AG04450 (cell line): ENCODE data around the gene DHRS12. TPM values are rescaled to one million over a fixed set of nuclear protein-coding genes. Genes with fewer than 3 reads are reported as not detected.
A peak's percentile ranks its signal among the peaks of the same experiment; 100 is the strongest.

Experiments used
- CTCF ChIA-PET: fragments of 300-600, 350-600 bp; formaldehyde crosslinking; extraction: SDS; loops from one replicate; lab custom pipeline; 2022; ENCODE audit warnings: antibody characterized with exemption, inconsistent platforms; lab: Charles Lee
- POLR2A ChIA-PET: fragments of 350-600 bp; formaldehyde crosslinking; extraction: SDS; loops from one replicate; lab custom pipeline; 2021; ENCODE audit warnings: antibody characterized with exemption, inconsistent platforms; lab: Yijun Ruan, JAX
- DNase-seq: peaks from one replicate; pipeline ENCODE4 v3.0.0-alpha.2; 2011; ENCODE audit warnings: low read depth, low spot score
- H3K27ac ChIP-seq: one replicate; pipeline ENCODE4 v1.5.1; 2012; ENCODE audit warnings: low read depth, low read length, control low read depth
- H3K27me3 ChIP-seq: one replicate; pipeline ENCODE4 v1.6.0; 2012; ENCODE audit warnings: low read length; ENCODE audit not compliant: control insufficient read depth, insufficient read depth
- H3K4me3 ChIP-seq: 2 replicates; pipeline ENCODE4 v1.5.1; 2011; ENCODE audit warnings: mild to moderate bottlenecking, low read depth, low read length, control low read depth
- H3K9me3 ChIP-seq: 2 replicates; pipeline ENCODE4 v1.5.1; 2012; ENCODE audit warnings: low read length; ENCODE audit not compliant: control insufficient read depth, insufficient read depth
- polyA plus RNA-seq: library from polyadenylated mRNA; depleted of rRNA; stranded (reverse); fragments of >200 nt; gene quantifications from 2 replicates; pipeline ENCODE4 v1.2.3, GENCODE V29; 2011
- TF ChIP-seq, protein P1 (sequence below): IDR thresholded peaks from 2 replicates; pipeline ENCODE4 v1.5.1; 2011; ENCODE audit warnings: low read depth, low read length, control low read depth, inconsistent platforms

Gene DHRS12
- polyA plus RNA-seq, 1 experiment = 3.7 TPM

DNA sequence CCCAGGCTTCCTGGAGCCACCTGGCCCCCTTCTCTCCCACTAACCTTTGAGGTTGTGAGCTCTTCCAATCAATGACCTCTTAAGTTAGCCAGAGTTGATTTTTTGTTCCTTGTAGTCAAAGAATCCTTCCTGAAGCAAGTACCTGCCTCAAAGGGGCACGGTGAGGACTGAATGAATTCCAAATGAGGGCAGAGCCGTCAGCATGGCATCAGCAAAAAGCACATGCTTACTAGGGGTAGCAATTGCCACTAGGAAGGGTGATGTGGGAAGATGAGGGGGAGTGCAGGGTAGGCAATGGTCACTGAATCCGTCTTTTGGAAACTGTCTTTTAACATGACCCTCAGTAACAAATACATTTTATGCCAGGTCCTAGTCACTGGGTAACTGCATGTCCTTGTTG lies 15.6 kb upstream of the DHRS12 start:
- Histone ChIP-seq H3K4me3 (no peak overlapping the region), H3K27ac (no peak overlapping the region), H3K27me3 (peaks cover 56% of the 10 kb centered on the region), H3K9me3 (no peaks in the 10 kb centered on the region)
- POLR2A ChIA-PET = no interaction called here
- DNase-seq = no peak
- TF ChIP-seq, protein P1, sequence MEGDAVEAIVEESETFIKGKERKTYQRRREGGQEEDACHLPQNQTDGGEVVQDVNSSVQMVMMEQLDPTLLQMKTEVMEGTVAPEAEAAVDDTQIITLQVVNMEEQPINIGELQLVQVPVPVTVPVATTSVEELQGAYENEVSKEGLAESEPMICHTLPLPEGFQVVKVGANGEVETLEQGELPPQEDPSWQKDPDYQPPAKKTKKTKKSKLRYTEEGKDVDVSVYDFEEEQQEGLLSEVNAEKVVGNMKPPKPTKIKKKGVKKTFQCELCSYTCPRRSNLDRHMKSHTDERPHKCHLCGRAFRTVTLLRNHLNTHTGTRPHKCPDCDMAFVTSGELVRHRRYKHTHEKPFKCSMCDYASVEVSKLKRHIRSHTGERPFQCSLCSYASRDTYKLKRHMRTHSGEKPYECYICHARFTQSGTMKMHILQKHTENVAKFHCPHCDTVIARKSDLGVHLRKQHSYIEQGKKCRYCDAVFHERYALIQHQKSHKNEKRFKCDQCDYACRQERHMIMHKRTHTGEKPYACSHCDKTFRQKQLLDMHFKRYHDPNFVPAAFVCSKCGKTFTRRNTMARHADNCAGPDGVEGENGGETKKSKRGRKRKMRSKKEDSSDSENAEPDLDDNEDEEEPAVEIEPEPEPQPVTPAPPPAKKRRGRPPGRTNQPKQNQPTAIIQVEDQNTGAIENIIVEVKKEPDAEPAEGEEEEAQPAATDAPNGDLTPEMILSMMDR = no peak
- CTCF ChIA-PET = no interaction called here

DNA sequence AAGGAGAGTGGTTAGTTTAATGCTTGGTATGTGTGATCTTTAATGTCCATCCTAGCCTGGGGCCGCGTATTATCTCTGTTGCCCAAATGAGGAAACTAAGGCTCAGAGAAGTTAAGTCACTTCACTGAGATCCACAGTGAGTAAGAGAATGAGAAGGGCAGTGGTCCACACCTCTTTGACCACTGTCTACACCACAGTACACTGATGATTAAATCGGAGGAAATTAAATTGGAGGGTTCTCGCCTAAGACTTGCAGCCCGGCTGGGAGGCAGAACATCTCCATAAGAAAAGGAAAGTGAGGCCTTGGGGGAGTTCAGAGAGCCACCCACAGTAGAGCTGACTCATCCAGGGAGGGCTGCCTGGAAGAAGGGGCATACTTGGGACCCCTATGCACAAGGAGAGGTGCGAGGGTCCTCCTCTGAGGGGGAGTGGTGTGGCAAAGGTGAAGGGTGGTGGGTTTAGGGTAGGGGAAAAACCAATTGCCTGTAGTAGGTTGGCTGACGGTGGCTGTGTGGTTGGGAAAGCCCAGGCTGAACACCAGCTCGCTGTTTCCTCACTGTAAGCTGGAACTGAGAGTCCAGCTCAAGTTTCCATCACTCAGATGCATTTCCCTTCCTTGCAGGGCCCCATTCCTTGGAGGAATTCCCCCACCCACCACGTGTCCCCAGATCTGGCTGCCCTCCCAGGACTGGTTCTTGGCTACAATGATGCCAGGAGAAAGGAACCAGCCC lies 15.0 kb upstream of the DHRS12 start:
- peak; percentile 10 for DNase-seq
- CTCF ChIA-PET = no interaction called here
- POLR2A ChIA-PET = no interaction called here
- Histone ChIP-seq H3K27ac (no peak overlapping the region), H3K27me3 (peaks cover 56% of the 10 kb centered on the region), H3K4me3 (no peak overlapping the region), H3K9me3 (no peaks in the 10 kb centered on the region)
- TF ChIP-seq, protein P1 = no peak

DNA sequence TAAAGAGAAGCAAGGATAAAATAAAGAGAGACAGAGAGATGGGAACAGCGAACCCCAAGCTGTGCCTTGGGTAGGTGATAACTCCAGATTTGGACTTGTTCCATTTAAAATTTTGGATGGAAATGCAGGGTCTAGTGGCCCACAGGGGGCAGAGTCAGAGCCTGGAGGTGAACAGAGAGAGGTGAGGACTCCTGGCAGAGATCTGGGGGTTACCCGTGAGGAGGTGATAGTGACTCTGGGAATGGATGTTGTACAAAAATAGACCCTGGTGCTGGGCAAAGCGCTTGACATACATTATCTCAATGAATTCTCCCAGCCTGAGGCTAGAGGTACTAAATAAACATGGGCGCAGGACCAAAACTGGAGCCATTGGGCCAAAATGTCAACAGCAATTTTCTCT lies 14.3 kb upstream of the DHRS12 start:
- TF ChIP-seq, protein P1 = 0 out of 2 replicates have a peak, but pooled peaks have one; percentile 8
- CTCF ChIA-PET = no interaction called here
- POLR2A ChIA-PET = no interaction called here
- Histone ChIP-seq H3K4me3 (no peak overlapping the region), H3K27me3 (peaks cover 58% of the 10 kb centered on the region), H3K27ac (no peak overlapping the region), H3K9me3 (no peaks in the 10 kb centered on the region)
- DNase-seq = no peak

DNA sequence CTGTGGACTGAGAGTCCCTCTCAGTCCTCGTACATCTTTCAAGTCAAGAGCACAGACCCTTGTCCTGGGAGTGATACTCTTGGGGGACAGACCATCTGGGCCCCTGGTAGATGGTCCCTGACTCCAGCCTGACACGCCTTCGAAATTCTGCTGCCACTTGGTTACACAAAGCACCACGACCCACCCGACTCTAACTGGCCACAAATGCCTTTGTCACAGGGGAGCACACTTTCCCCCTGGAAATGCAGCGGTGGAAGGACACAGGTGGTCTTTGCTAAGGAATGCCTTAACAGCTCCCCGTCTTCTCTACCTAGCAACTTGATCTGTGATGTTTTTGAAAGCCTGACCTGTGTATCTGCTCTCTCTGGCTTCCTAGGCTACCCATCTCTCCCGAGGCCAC lies 13.8 kb upstream of the DHRS12 start:
- ChIA-PET POLR2A (no interaction called here), CTCF (no interaction called here)
- TF ChIP-seq, protein P1 = no peak
- DNase-seq = no peak
- Histone ChIP-seq H3K9me3 (no peaks in the 10 kb centered on the region), H3K4me3 (no peak overlapping the region), H3K27ac (no peak overlapping the region), H3K27me3 (peaks cover 61% of the 10 kb centered on the region)

DNA sequence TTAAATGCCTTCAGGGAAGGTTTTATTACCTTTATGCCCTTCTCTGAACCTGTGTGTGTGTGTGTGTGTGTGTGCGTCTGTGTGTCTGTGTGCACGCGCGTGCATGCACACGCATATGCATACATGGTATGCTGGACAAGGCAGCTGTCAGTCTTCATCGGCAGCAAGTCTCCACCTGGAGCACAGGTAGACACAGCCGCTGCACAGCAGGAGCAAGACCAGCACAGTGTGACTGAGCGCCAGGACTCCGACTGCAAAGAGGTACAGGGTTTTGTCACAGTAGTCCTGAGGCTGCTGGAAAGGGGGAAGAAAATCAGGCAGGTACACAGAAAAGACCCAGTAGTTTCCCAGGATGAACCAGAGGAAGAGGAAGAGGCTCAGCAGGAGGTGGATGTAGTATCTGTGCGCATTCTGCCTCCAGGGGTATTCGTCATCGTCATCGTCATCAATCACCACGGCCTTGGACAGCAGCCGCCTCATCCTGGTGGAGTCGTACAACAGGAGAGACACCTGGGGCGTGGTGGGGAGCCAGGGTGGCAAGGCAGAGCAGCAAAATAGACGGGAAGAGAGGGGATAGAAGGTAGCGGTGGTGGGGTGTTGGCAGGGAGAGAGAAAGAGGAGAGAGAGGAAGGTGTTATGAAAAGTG lies 12.8 kb upstream of the DHRS12 start:
- POLR2A ChIA-PET = no interaction called here
- TF ChIP-seq, protein P1 = no peak
- Histone ChIP-seq H3K27me3 (peaks cover 55% of the 10 kb centered on the region), H3K27ac (no peak overlapping the region), H3K9me3 (no peaks in the 10 kb centered on the region), H3K4me3 (no peak overlapping the region)
- CTCF ChIA-PET = interaction anchor here (1.2 to 4.1 kb wide), 9 partner anchors 11 to 413 kb away, joined by 3 to 61 read pairs (median 7); no protein-coding TSS in a partner anchor
- no peak for DNase-seq
